RWPE2 (cell line): ENCODE data around the gene RPL31.

Source experiments
- ATAC-seq: fragments of 200-7000 bp; cut with Tn5 transposase; 3 replicates; pipeline ENCODE4 v1.9.1; 2021; ENCODE audit warnings: low read depth
- DNase-seq: peaks from one replicate; pipeline ENCODE4 v3.0.0-alpha.2; 2020; ENCODE audit warnings: low spot score
- H3K27ac ChIP-seq: fragments of 450-650 bp; 2 replicates; pipeline ENCODE4 v1.5.1; 2017; ENCODE audit warnings: mild to moderate bottlenecking; ENCODE audit not compliant: poor library complexity, severe bottlenecking
- H3K27me3 ChIP-seq: fragments of 250-450 bp; sonication (Bioruptor Pico); 2 replicates; pipeline ENCODE4 v1.5.1; 2021; ENCODE audit warnings: mild to moderate bottlenecking, moderate library complexity; ENCODE audit not compliant: insufficient read depth, poor library complexity, severe bottlenecking
- H3K36me3 ChIP-seq: fragments of 250-450 bp; sonication (Bioruptor Pico); 2 replicates; pipeline ENCODE4 v1.5.1; 2020; ENCODE audit warnings: low read depth, mild to moderate bottlenecking, moderate library complexity
- H3K4me1 ChIP-seq: fragments of 250-450 bp; sonication (Bioruptor Pico); 2 replicates; pipeline ENCODE4 v1.5.1; 2021; ENCODE audit warnings: mild to moderate bottlenecking, moderate library complexity; ENCODE audit not compliant: insufficient read depth, poor library complexity, severe bottlenecking
- H3K4me3 ChIP-seq: fragments of 250-450 bp; sonication (Bioruptor Pico); 2 replicates; pipeline ENCODE4 v1.5.1; 2021; ENCODE audit warnings: mild to moderate bottlenecking, moderate library complexity; ENCODE audit not compliant: severe bottlenecking
- H3K9me3 ChIP-seq: fragments of 250-450 bp; sonication (Bioruptor Pico); 2 replicates; pipeline ENCODE4 v1.5.1; 2021; ENCODE audit warnings: mild to moderate bottlenecking, moderate library complexity; ENCODE audit not compliant: severe bottlenecking
- CTCF ChIP-seq: fragments of 450-650 bp; IDR thresholded peaks from one replicate; pipeline ENCODE4 v1.5.1; 2017; ENCODE audit warnings: mild to moderate bottlenecking, moderate library complexity; ENCODE audit not compliant: poor library complexity, severe bottlenecking

The RPL31 gene

GRCh38 chr2:100974712-100975520 is 27.2 kb upstream of the RPL31 start:
- no peak for ATAC-seq
- TF ChIP-seq CTCF = no peak
- DNase-seq = no peak
- Histone ChIP-seq H3K27me3 (no peaks in the 10 kb centered on the region), H3K4me3 (no peak overlapping the region), H3K36me3 (peaks cover 28% of the 10 kb centered on the region), H3K9me3 (no peaks in the 10 kb centered on the region), H3K27ac (no peak overlapping the region), H3K4me1 (no peaks in the 10 kb centered on the region)

- Histone ChIP-seq H3K36me3 (peaks cover 31% of the 10 kb centered on the region), H3K9me3 (no peaks in the 10 kb centered on the region), H3K27ac (no peak overlapping the region), H3K4me1 (no peaks in the 10 kb centered on the region), H3K4me3 (no peak overlapping the region), H3K27me3 (no peaks in the 10 kb centered on the region)
- no peak for DNase-seq
- no peak for TF ChIP-seq CTCF
- no peak for ATAC-seq
These were observed 26.6 kb upstream of the RPL31 start for GRCh38 chr2:100975521-100975785.

- TF ChIP-seq CTCF = no peak
- H3K27ac ChIP-seq = no peak overlapping the region
- ATAC-seq = no peak
These were observed 26.0 kb upstream of the RPL31 start for GRCh38 chr2:100976061-100976460.

GRCh38 chr2:100976645-100977391 is 25.3 kb upstream of the RPL31 start:
- Histone ChIP-seq H3K27me3 (no peaks in the 10 kb centered on the region), H3K9me3 (no peaks in the 10 kb centered on the region), H3K4me3 (no peak overlapping the region), H3K4me1 (no peaks in the 10 kb centered on the region), H3K36me3 (peaks cover 31% of the 10 kb centered on the region), H3K27ac (no peak overlapping the region)
- TF ChIP-seq CTCF = no peak
- DNase-seq (no peak), ATAC-seq (no peak)

More at GRCh38 chr2:100976061-100976460, 26.0 kb upstream of the RPL31 start:
- no peaks in the 10 kb centered on the region for H3K4me1 ChIP-seq
- no peak for DNase-seq
- H3K4me3 ChIP-seq = no peak overlapping the region
- no peaks in the 10 kb centered on the region for H3K27me3 ChIP-seq
- H3K36me3 ChIP-seq = peaks cover 31% of the 10 kb centered on the region
- no peaks in the 10 kb centered on the region for H3K9me3 ChIP-seq

GRCh38 chr2:100977511-100977910 is 24.6 kb upstream of the RPL31 start:
- DNase-seq (no peak), ATAC-seq (no peak)
- TF ChIP-seq CTCF = no peak
- Histone ChIP-seq H3K27ac (no peak overlapping the region), H3K27me3 (no peaks in the 10 kb centered on the region), H3K36me3 (peaks cover 31% of the 10 kb centered on the region), H3K4me3 (no peak overlapping the region), H3K9me3 (no peaks in the 10 kb centered on the region), H3K4me1 (no peaks in the 10 kb centered on the region)
